BJ (cell line): ENCODE results near the gene MIA. TPM values are rescaled to one million over a fixed set of nuclear protein-coding genes. Genes with fewer than 3 reads are reported as not detected.
"Not testable (repeated sequence)": the region's sequence is repeated elsewhere in the genome, so short reads cannot be mapped to it uniquely, and the experiment has no call there.

Experiments
- CTCF ChIA-PET: fragments of 350-600 bp; formaldehyde crosslinking; extraction: SDS; loops from one replicate; lab custom pipeline; 2021; ENCODE audit warnings: antibody characterized with exemption, inconsistent platforms; lab: Yijun Ruan, JAX
- POLR2A ChIA-PET: fragments of 300-600 bp; sonication (Branson Sonifier 250); formaldehyde crosslinking; extraction: SDS; loops from one replicate; lab custom pipeline; 2021; ENCODE audit warnings: antibody characterized with exemption; lab: Charles Lee
- DNase-seq: peaks from one replicate; pipeline ENCODE4 v3.0.0-alpha.2; 2011; ENCODE audit warnings: low read depth
- H3K27me3 ChIP-seq: 2 replicates; pipeline ENCODE4 v1.6.0; 2011; ENCODE audit warnings: low read length; ENCODE audit not compliant: control insufficient read depth, insufficient read depth
- H3K36me3 ChIP-seq: 2 replicates; pipeline ENCODE4 v1.5.1; 2011; ENCODE audit warnings: low read length; ENCODE audit not compliant: control insufficient read depth, insufficient read depth
- H3K4me3 ChIP-seq: 2 replicates; pipeline ENCODE4 v1.5.1; 2011; ENCODE audit warnings: low read depth, mild to moderate bottlenecking, control low read depth, low read length
- polyA plus RNA-seq: library from polyadenylated mRNA; depleted of rRNA; stranded (reverse); fragments of >200 nt; gene quantifications from 2 replicates; pipeline ENCODE4 v1.2.3, GENCODE V29; 2011
- TF ChIP-seq, protein P1 (sequence below): IDR thresholded peaks from 2 replicates; pipeline ENCODE4 v1.5.1; 2011; ENCODE audit warnings: low read depth, mild to moderate bottlenecking, control low read depth, inconsistent platforms, low read length, moderate library complexity; ENCODE audit not compliant: insufficient read depth

The MIA gene
- polyA plus RNA-seq, 1 experiment: not detected

DNA sequence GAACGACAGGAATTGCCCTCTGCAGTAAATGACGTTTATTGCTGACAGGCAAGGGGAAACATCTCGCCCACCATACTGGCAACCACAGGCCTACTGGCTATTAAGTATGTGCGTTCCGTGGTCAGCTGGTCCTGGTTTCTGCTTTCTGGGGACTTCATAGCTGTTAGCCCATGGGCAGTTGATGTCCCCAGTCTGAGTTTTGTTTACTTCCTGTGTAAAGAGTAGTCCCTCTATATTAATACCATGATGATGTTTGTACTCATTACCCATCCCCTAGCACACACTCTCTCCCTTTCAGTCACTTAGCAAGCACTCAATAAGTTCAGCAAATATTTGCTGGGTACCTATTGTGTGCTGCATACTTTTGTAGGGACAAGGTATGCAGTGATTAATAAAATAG, 6.5 kb upstream of the MIA start:
- Histone ChIP-seq H3K36me3 (peaks cover 10% of the 10 kb centered on the region), H3K4me3 (no peak overlapping the region), H3K27me3 (no peaks in the 10 kb centered on the region)
- TF ChIP-seq, protein P1, sequence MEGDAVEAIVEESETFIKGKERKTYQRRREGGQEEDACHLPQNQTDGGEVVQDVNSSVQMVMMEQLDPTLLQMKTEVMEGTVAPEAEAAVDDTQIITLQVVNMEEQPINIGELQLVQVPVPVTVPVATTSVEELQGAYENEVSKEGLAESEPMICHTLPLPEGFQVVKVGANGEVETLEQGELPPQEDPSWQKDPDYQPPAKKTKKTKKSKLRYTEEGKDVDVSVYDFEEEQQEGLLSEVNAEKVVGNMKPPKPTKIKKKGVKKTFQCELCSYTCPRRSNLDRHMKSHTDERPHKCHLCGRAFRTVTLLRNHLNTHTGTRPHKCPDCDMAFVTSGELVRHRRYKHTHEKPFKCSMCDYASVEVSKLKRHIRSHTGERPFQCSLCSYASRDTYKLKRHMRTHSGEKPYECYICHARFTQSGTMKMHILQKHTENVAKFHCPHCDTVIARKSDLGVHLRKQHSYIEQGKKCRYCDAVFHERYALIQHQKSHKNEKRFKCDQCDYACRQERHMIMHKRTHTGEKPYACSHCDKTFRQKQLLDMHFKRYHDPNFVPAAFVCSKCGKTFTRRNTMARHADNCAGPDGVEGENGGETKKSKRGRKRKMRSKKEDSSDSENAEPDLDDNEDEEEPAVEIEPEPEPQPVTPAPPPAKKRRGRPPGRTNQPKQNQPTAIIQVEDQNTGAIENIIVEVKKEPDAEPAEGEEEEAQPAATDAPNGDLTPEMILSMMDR: no peak
- DNase-seq: no peak
- ChIA-PET CTCF (no interaction called here), POLR2A (no interaction called here)

DNA sequence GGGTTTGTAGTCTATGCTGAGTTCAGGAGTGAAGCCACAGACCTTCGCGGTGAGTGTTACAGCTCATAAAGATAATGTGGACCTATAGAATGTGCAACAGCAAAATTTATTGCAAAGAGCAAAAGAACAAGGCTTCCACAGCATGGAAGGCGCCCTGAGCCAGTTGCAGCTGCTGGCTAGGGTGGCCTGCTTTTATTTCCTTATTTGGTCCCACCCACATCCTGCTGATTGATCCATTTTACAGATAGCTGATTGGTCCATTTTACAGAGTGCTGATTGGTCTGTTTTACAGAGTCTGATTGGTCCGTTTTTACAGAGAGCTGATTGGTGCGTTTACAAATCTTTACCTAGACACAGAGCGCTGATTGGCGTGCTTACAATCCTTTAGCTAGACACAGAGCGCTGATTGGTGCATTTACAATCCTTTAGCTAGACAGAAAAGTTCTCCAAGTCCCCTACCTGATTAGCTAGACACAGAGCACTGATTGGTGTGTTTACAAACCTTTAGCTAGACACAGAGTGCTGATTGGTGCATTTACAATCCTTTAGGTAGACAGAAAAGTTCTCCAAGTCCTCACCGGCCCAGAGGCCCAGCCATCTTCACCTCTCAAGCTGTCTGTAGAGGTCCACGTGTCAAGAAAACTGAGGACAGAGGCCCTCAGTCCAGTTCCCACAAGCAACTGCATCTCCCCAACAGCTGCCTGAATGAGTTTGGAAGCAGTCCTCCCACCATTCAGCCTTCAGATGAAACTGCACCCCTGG, 4.0 kb upstream of the MIA start:
- H3K27me3 ChIP-seq, H3K4me3 ChIP-seq, DNase-seq, H3K36me3 ChIP-seq, POLR2A ChIA-PET: not testable (repeated sequence)
- CTCF ChIA-PET: interaction anchor here (0.7 to 1.1 kb wide), 3 partner anchors 49 to 203 kb away, joined by 4 to 5 read pairs (median 5); no protein-coding TSS in a partner anchor

DNA sequence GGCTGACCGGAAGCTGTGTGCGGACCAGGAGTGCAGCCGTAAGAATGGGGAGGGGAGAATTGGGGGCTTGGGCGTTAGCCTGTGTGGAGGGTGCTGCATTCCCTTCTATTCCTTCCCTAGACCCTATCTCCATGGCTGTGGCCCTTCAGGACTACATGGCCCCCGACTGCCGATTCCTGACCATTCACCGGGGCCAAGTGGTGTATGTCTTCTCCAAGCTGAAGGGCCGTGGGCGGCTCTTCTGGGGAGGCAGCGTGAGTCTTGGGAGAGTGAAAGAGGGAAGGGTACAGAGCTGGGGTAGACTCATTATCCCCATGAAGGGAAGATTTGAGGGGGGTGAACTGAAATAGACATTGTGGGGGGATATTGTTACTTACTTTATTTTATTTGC, 306 bp downstream of the MIA start:
- TF ChIP-seq, protein P1: no peak
- POLR2A ChIA-PET: no interaction called here
- DNase-seq: no peak
- CTCF ChIA-PET: no interaction called here
- Histone ChIP-seq H3K36me3 (peaks cover 3% of the 10 kb centered on the region; the same call in 1 of the 2 replicates), H3K4me3 (no peak overlapping the region), H3K27me3 (no peaks in the 10 kb centered on the region)

DNA sequence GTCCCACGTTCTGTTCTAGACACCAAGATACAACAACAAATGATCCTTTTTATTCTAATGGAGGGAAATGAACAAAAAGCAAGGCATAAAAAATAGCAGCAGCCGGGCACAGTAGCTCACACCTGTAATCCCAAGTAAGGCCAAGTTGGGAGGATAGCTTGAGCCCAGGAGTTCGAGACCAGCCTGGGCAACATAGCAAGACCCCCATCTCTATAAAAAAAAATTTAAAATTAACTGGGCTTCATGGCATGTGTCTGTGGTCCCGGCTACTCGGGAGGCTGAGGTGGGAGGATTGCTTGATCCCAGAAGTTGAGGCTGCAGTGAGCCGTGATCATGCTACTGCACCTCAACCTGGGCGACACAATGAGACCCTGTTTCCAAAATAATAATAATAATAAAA, 1.0 kb downstream of the MIA start:
- Histone ChIP-seq H3K4me3 (no peak overlapping the region), H3K27me3 (no peaks in the 10 kb centered on the region), H3K36me3 (peaks cover 3% of the 10 kb centered on the region; the same call in 1 of the 2 replicates)
- TF ChIP-seq, protein P1: no peak
- CTCF ChIA-PET: interaction anchor here (1.7 to 3.8 kb wide), 2 partner anchors 26 to 31 kb away, joined by 5 to 22 read pairs; no protein-coding TSS in a partner anchor
- no peak for DNase-seq
- POLR2A ChIA-PET: no interaction called here

DNA sequence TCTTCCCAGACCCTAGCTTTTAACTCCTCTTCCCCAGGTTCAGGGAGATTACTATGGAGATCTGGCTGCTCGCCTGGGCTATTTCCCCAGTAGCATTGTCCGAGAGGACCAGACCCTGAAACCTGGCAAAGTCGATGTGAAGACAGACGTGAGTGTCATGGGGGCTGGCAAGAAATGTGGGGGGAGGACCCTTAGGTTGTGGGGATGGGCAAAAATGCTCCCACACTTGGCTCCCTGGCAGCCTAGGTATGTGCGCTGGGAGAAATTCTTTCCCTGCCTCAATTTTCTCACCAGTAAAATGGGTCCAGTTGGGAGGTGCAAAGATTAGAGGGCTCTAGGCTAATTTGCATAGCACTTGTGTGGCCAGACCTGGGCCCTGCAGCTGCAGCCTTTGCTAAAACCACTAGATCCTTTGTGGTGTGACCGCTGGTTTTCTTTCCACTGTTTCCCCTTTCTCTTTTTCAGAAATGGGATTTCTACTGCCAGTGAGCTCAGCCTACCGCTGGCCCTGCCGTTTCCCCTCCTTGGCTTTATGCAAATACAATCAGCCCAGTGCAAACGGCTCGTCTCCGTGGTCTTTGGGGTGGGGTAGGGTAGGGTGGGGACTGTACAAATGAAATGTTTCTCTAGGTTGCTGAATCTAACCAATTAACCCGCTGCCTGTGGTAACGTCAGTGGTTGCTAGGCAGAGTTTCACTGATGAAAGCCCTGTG, 1.8 kb downstream of the MIA start:
- DNase-seq: peak; percentile 80
- POLR2A ChIA-PET: interaction anchor here (0.5 to 1.7 kb wide), 3 partner anchors 22 to 449 kb away, joined by 3 to 7 read pairs (median 4); no protein-coding TSS in a partner anchor
- Histone ChIP-seq H3K4me3 (peak overlapping the region; percentile 83), H3K36me3 (peaks cover 3% of the 10 kb centered on the region; the same call in 1 of the 2 replicates), H3K27me3 (no peaks in the 10 kb centered on the region)
- TF ChIP-seq, protein P1: no peak
- CTCF ChIA-PET: interaction anchor here (1.3 to 3.8 kb wide), 5 partner anchors 21 to 115 kb away, joined by 3 to 22 read pairs (median 11); partner anchors contain the start of gene EGLN2
